Activated CD4-positive, alpha-beta T cell treated with anti-CD3 and anti-CD28 coated beads, Interleukin-2, amount 50 U/mL, for 24 hours (primary cell): ENCODE results near the gene SCARF2.
"Not testable (repeated sequence)": the region's sequence is repeated elsewhere in the genome, so short reads cannot be mapped to it uniquely, and the experiment has no call there.

Source experiments
- DNase-seq, 2 donors: peaks; one replicate each; pipeline ENCODE4 v3.0.0-alpha.2; 2020; ENCODE audit warnings: low read depth in 1 of 2, low spot score in 1 of 2

SCARF2 gene

GRCh38 chr22:20413217-20414058 is 24.2 kb downstream of the SCARF2 start:
- no peak for DNase-seq

GRCh38 chr22:20412474-20413216 is 25.0 kb downstream of the SCARF2 start:
- no peak for DNase-seq

- DNase-seq, result not testable (repeated sequence)
These were observed 28.2 kb downstream of the SCARF2 start for GRCh38 chr22:20409385-20409784.

- no peak for DNase-seq
These were observed 28.7 kb downstream of the SCARF2 start for GRCh38 chr22:20408891-20409290.

GRCh38 chr22:20407829-20408228 is 29.8 kb downstream of the SCARF2 start:
- no peak for DNase-seq

- no peak for DNase-seq
These were observed 30.8 kb downstream of the SCARF2 start for GRCh38 chr22:20406686-20407408.

- DNase-seq, result no peak
These were observed 31.5 kb downstream of the SCARF2 start for GRCh38 chr22:20405931-20406685.

GRCh38 chr22:20405291-20405930 is 32.2 kb downstream of the SCARF2 start:
- no peak for DNase-seq

- no peak for DNase-seq
These were observed 32.7 kb downstream of the SCARF2 start for GRCh38 chr22:20404881-20405280.

- no peak for DNase-seq
These were observed 33.9 kb downstream of the SCARF2 start for GRCh38 chr22:20403779-20404140.

- DNase-seq, result no peak
These were observed 34.5 kb downstream of the SCARF2 start for GRCh38 chr22:20402960-20403778.

GRCh38 chr22:20401376-20402014 is 36.1 kb downstream of the SCARF2 start:
- no peak for DNase-seq

GRCh38 chr22:20400606-20401375 is 36.8 kb downstream of the SCARF2 start:
- no peak for DNase-seq

- DNase-seq, result no peak
These were observed 37.6 kb downstream of the SCARF2 start for GRCh38 chr22:20399866-20400605.

- no peak for DNase-seq
These were observed 39.2 kb downstream of the SCARF2 start for GRCh38 chr22:20398420-20398819.

GRCh38 chr22:20397498-20397897 is 40.1 kb downstream of the SCARF2 start:
- DNase-seq, result no peak

GRCh38 chr22:20396639-20397038 is 41.0 kb downstream of the SCARF2 start:
- no peak for DNase-seq

GRCh38 chr22:20395907-20396287 is 41.7 kb downstream of the SCARF2 start:
- no peak for DNase-seq
